Stimulated activated CD4-positive, alpha-beta T cell treated with anti-CD3 and anti-CD28 coated beads, TNF-alpha, amount 100 ng/mL, for 48 hours (primary cell): ENCODE data around the gene MICALL2.
"Not testable (repeated sequence)": the region's sequence is repeated elsewhere in the genome, so short reads cannot be mapped to it uniquely, and the experiment has no call there.

Experiments used
- DNase-seq, 3 donors: peaks; one replicate each; pipeline ENCODE4 v3.0.0-alpha.2; 2020; ENCODE audit warnings: low read depth in 3 of 3

MICALL2 gene

DNA sequence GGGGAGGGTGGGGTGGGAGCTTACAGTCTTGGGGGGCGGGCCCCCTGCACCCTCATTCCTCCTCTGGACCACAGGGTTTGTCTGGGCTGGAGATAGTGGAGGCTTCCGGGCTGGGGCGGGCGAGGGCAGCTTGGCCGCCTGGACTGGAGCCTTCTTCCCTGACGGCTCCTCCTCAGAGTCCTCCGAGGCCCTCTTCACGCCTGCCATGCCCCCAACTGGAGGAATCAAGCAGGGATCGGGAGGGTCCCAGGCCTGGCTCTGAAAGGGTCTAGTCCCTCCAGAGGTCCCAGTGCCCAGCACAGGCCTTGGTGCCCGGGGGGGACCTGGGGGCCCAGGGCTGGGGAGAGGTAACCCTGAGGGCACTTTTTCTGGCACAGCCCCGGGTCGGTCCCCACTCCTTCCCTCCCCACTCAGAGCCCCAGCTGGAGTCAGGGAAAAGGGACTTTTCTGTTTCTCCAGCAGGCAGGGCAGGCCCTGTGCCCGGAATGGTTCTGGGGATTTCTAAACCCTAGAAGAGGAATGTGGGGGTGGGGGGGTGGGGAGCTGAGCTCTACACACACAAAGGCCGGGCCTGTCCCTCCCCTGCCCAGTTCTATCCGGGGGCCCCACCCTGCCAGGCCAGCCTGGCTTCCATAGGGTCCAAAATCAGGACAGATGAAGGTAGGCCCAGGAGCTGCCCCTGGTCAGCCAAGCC is 11.6 kb downstream of the MICALL2 start:
- DNase-seq = no peak

DNA sequence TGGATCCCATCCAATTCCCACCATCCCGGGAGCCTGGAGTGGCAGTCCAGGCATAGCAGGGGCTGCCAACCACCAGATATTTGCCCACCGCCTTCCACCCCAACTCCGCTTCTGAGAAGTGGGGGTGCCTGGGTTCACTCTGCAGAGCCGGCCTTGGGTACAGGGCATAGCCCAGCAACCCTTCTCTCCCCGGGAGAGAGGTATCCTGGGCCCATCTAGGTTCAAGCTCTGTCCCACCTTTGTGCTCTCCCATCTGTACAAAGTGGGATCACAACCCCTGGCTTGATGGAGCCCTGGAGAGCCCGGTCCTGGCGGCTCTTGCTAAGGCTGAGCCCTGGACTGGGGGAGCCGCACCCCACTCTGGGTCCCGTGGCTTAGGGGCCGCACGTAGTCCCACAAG is 12.2 kb downstream of the MICALL2 start:
- no peak for DNase-seq

DNA sequence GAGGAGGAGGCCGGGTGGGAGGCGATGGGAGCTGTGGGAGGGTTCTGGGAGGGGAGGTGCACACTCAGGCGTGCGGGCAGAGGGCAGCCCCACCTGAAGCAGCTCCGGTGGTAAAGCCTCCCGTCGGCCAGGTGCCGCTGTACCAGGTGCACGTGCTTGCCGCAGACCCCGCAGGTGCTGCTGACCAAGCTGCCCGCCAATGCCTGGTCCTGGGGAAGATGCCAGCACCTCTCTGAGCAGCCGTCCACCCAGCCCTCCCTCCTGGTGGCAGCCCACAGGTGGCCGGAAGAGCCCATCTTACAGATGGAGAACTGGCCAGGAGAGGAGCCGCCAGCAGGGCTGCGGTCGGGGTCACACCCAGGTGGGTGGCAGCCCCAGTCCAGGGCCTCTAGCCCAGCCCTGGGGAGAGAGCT is 12.6 kb downstream of the MICALL2 start:
- DNase-seq = no peak

DNA sequence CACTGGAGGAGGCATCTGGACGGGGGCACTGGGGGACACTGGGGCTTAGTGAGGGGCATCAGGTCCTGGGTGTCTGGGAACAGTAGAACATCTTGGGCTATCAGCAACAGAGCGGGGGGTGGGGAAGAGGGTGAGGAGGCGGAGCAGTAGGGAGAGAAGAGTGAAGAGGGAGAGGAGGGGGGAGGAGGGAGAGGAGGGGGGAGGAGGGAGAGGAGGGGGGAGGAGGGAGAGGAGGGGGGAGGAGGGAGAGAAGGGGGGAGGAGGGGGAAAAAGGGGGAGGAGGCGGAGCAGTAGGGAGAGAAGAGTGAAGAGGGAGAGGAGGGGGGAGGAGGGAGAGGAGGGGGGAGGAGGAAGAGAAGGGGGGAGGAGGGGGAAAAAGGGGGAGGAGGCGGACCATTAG is 13.2 kb downstream of the MICALL2 start:
- DNase-seq = not testable (repeated sequence)

DNA sequence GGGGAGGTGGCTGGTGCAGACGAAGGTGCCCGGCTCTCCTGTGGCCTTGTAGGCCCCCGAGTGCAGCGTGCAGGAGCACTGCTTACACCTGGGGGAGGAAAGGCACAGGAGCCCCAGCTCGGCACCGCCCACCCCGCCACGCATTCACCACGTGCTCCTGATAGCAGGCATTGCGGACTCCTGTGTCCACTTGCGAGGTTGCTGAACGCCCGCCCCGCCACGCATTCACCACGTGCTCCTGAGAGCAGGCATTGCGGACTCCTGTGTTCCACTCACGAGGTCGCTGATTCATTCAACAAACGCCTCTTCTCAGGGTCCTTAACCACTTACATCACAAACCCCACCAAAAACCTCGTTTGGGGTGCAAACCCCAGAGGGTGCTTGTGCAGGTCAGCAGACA is 13.9 kb downstream of the MICALL2 start:
- DNase-seq = no peak

DNA sequence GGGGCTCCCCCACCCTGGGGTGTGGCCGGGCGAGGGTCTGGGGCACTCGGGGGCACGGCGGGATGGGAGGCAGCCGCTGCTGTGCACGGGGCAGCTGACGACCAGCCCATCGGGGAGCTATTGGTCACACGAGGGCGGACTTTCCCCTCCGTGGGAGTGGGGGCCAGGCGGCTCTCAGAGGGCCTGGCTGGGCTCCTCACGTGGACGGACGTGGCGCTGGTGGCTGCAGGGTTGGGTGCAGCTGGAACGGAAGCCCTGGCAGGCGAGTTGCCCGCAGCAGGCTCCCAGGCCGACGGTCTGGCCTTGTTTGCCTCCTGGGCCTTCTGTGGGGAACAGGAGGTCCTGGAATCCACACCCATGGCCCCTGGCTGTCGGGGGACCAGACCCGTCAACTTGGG is 14.3 kb downstream of the MICALL2 start:
- no peak for DNase-seq

DNA sequence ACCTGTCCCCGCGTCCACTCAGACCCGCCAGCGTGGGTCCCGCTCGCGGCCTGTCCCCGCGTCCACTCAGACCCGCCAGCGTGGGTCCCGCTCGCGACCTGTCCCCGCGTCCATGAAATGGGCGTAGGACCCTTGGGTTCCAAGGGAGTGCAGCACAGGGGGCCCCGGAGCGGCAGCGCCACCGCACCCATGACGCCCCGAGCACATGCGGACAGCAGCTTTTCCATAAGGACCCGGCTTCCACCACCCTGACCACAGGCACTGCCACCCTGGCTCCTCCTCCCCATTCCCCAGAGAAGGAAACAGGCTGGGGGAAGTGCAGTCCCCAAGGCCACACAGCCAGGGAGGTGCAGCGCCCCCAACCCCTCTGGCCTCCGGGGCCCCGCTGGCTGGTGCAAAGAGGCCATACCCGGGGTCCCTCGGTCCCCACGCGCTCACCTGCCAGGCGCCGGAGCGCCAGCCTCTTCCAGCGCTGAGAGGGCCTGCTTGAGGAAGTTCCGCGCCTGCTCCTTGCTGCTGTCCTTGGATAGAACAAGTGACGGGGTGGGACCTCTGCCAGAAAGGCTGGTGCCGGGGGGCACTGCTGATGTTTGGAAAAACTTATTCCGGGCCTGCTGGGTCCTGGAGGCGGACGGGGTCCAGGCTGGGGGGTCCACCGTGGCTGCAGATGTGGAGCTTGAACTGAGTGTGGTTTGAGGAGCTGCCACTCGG is 14.9 kb downstream of the MICALL2 start:
- DNase-seq = no peak

DNA sequence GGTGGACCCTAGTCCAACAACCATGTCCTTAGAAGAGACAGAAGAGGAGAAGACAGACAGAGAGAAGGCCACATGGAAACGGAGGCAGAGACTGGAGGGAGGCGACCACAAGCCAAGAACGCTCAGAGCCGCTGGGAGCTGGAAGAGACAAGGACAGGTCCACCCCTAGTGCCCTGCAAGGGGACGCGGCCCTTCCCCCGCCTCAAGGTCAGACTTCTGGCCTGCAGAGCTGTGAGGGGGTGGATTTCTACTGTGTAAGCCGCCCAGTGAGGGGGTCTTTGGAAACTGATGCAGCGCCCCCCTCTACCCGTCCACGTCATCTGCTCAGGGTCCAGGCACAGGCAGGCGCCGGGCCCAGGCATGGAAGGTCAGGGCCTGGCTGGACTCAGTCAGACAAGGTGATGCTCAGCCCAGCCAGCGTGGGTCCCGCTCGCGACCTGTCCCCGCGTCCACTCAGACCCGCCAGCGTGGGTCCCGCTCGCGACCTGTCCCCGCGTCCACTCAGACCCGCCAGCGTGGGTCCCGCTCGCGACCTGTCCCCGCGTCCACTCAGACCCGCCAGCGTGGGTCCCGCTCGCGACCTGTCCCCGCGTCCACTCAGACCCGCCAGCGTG is 15.6 kb downstream of the MICALL2 start:
- DNase-seq = not testable (repeated sequence)

DNA sequence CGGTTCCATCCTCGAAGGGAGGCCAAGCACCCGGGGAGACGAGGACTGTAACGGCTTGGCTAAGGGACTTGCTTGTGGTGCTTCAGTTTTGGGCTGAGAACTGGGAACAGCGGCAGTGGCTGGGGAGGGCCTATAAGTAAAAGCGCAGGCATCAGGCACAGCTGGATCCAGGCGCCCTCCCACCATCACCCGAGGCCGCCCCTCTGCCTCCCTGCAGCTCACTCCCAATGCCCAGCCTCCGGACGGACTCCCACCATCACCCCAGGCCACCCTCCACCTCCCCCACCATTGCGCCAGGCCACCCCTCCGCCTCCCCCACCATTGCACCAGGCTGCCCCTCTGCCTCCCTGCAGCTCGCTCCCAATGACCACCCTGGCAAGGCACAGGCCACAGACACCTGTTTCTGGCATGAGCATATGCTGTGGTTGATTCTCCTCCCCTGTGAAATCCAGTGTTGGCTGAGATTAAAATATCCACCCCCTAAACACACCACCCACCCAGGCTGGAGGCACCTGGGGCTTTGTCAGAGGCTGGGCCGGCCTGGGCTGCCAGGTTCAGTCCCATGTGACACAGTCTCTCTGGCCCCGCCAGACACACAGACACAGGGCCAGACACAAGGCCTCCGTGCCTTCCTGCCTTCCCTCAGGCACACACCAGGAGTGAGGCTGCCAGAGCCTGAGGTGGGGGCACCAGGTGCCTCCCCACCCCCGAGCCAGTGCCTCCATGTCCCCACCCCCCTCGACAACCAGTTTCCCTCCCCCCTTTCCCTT is 16.7 kb downstream of the MICALL2 start:
- DNase-seq = no peak

DNA sequence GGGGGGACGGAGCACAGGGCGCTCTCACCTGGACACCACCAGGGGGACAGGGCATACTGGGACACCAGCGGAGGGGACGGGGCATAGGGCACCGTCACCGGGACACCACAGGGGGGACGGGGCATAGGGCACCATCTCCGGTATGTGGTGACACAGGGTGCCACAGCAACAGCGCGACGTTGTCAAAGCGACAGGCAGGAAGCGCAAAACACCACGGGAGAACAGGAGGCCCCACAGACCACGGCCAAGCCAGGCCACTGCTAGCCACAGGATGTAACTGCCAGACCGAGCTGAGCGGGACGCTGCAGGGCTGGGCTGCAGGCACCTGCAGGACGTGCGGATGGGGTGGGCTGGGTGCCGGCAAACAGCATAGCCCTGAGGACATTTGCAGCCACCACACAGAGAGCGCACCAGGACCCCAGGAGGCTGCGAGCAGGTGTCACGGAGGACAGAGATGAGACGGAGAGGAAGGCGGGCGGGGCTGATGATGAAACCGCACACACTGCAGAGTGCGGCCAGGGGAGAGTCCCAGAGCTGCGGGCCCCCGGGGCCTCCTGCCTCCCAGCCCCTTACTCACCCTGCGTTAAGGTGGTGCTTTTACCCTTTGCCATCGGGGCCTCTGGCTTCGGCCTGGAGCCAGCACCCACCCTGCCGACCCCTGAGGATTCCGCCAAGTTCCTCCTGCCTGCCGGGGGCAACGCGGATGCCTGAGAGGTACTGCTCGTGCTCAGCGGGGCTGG is 17.5 kb downstream of the MICALL2 start:
- DNase-seq = no peak

DNA sequence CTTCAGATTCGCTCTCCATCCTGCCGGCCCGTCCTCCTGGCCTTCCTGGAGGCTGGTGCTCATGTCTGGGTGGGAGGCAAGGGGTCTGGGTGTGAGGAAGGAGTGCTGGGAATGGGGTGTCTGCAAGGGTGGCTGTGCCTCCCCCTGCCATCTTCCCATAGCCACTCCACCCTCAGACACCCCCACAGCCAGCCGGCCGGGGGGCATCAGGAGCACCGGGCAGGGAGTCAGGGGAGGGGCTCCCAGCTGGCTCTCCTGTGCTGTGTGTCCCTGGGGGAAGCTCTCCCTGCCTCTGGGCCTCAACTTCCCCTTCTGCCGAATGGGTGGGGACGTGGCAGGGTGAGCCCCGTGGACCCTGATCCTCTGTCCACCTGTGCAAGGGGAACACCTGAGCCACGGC is 18.6 kb downstream of the MICALL2 start:
- DNase-seq = no peak

DNA sequence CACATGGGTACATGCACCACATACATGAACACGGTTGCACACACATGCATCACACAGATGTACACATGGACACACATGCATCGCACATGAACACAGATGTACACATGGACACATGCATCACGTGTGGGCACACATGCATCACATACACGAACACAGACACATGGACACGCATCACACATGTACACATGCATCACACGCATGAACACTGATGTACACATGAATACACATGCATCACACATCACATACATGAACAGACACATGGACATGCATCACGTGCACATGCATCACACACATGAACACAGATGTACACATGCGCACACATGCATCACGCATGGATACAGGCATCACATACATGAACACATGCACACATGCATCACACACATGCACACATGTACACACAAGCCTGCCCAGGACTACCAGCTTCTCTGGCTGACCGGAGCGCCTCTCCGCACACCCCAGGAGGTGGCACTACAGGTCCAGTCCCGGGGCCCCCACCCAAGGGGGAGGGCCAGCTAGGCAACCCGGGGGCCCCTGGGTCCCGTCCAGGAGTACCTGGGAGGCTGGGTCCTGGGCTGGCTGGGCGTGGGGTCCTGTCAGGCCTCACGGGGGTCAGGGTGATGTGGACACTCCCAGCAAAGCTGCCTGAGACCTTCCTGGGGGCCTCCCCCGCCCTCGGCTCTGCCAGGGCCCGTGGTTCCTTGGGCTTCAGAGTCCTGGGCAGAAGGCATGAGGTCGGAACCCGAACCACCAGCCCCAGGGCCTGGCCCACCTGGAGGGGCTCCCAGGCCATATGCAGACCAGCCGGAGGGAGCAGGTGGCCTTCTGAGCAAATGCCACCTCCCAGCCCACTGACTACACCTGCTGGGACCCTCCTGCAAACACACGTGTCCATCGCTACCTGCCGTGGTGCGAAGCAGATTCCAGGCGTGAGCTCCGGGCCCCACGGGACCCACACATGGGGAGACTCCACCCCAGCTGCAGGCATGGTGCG is 19.6 kb downstream of the MICALL2 start:
- DNase-seq = no peak

DNA sequence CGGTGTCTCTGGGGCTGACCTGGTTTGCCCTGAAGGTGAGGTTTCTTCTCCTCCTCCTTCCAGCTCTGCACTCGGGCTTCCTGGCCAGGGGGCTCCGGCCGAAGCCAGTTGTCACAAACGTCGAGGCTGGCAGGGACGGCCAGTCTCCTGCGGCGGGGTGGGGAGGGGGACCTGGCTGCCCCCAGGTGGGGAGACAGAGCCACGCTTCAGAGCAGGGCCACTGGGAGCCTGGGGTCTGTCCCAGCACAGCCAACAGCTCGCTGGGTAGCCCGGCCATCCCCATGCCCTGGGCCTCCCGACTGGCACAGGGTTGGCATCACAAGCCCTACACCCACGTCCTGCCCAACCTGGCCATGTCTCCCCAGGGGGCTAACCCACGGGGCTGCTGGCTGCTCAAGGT is 20.4 kb downstream of the MICALL2 start:
- no peak for DNase-seq

DNA sequence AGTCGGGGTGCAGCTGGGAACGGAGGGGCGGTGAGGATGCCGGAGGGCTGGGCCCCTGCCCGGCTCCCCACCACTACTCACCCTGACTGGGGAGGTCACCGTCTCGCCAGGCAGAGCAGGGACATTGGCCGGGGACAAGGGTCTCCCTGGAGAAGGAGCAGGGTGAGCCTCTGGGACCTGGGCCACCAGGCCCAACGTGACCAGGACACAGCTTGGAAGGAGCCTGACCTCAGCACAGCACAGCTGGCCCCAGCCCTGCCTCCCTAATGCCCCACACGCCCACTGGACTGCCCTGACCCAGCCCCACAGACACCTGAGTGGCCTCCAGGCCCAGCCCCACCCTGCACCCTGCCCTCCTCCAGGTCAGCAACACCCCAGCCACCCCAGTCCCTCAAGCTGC is 21.1 kb downstream of the MICALL2 start:
- no peak for DNase-seq

DNA sequence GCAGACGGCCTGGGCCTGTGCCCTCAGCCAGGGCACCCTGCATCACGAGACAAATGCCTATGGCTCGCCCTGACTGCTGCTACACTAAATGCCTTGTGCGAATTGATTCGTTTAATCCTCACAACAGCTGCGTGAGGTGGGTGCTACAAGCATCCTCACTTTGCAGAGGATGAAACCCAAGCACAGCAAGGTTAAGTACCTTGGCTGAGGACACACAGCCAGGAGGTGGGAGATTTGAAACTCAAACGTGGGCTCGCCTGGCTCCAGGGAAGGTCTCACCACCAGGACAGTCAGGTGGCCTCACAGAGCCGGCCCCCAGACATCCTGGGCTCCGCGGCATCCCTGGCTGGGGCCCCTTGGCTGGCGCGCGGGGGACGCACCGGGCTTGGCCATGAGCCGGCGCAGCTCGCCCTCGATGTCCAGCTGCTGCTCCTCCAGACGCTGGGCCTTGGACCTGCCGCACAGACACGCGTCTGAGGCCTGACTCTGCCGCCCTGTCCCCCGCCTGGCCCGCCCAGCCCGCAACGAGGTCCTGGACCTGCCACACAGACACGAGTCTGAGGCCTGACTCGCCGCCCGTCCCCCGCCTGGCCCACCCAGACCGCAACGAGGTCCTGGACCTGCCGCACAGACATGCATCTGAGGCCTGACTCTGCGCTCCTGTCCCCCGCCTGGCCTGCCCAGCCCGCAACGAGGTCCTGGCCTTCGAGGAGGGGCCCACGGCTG is 22.0 kb downstream of the MICALL2 start:
- no peak for DNase-seq

DNA sequence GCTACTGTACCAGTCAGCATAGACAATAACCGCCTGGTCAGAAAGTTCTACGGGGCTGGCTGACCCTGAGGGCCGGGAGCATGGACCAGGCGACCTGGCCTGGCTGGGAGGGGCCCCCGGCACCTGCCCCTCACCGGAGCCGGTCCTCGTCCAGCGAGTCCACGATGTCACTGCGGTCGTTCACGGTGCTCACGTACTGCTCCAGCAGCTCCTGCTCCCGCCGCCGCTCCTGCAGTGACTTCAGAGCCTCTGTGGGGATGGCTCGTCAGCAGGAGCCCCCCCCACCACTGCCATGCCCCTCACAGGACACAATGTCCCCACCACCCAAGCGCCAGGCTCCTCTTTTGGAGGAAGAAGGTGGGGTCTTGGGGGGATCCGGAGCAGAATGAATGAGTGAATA is 22.7 kb downstream of the MICALL2 start:
- no peak for DNase-seq

DNA sequence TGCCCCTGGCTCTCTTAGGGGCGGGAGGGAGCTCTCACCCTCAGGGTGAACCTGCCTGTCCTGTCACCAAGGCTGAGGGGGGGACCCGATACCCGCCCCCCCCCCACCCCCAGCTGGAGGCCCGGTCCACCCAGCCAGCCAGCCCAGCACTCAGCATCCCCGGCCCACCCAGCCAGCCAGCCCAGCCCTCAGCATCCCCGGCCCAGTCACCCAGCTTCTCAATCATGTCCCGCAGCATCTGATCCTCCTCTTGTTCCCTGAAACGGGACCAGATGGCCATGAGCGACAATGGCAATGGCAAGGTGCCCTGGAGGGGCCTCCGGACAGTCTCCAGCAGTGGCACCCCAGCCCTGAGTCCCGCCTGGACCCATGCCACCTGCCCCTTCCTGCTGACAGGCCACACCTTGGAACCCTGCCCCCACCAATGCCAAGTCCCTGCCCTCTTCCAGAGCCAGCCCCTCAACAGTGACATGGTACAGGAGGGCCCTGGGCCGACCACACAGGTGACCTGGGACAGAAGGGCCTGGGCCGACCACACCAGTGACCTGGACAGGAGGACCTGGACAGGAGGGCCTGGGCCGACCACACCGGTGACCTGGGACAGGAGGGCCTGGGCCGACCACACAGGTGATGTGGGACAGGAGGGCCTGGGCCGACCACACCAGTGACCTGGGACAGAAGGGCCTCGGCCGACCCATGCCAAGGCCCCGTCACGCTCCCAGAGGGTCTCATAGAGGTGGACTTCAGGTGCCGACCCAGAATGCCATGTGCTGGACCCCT is 24.2 kb downstream of the MICALL2 start:
- DNase-seq = no peak

DNA sequence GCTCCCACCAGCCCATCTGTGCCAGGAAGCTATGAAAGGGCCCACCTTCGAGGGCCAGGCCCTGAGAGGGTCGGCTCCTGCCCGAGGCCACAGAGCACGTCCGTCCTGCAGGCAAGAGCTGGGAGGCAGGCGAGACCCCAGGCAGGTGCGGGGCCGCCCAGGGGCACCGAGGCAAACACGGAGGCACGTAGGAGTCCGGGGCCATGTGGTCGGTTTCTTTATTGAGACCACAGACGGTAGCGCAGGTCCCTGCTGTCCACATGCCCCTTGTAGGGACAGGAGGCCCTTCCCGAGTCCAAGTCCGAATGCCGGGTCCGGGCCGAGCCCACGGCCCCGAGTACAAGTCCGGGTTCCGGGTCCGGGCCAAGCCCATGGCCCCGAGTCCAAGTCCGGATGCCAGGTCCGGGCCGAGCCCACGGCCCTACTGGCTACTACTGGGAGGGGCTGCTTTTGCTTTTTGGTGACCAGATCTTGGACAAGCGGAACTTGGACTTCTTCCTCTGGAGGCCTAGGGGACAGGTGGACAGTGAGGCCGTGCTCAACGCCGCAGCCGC is 25.0 kb downstream of the MICALL2 start:
- DNase-seq = no peak
